ENCODE results near the gene DNAJC10.
A peak's percentile ranks its signal among the peaks of the same experiment; 100 is the strongest.
"Not testable (repeated sequence)": the region's sequence is repeated elsewhere in the genome, so short reads cannot be mapped to it uniquely, and the experiment has no call there.

Gene DNAJC10

GRCh38 chr2:182685559-182685958 is 30.5 kb upstream of the DNAJC10 start:
- Histone ChIP-seq H3K27ac (peak overlapping the region in 6 of 11 experiments; percentile 0 to 60 (median 20); a peak in 7 of 22 replicates), H3K4me2 (peak overlapping the region in 5 of 11 experiments; percentile 2 to 37 (median 31); a peak in 6 of 22 replicates), H3K4me1 (peaks cover 27 to 50% (median 42%) of the 10 kb centered on the region in 10 experiments), H3K27me3 (no peaks in the 10 kb centered on the region), H3K9me3 (replicated peaks in 1 of 11) (peaks cover 0 to 34% (median 18%) of the 10 kb centered on the region in 11 experiments; a peak in 17 of 22 replicates), H3K9ac (no peak overlapping the region), H4K20me1 (no peaks in the 10 kb centered on the region), H3K36me3 (no peaks in the 10 kb centered on the region; a peak in 2 of 22 replicates), H3K4me3 (no peak overlapping the region)
- TF ChIP-seq Cebpa-rat (IDR thresholded peaks at IDR 0.05) = no peak

GRCh38 chr2:182686763-182687162 is 29.3 kb upstream of the DNAJC10 start:
- H3K4me1 ChIP-seq = peaks cover 15 to 38% (median 30%) of the 10 kb centered on the region in 10 experiments
- not testable (repeated sequence) for H3K9ac ChIP-seq, H3K4me3 ChIP-seq, H3K4me2 ChIP-seq, H3K36me3 ChIP-seq, H4K20me1 ChIP-seq, H3K27ac ChIP-seq, H3K27me3 ChIP-seq
- peaks cover 0 to 25% (median 13%) of the 10 kb centered on the region in 11 experiments; a peak in 18 of 22 replicates for H3K9me3 ChIP-seq (replicated peaks in 1 of 11)

GRCh38 chr2:182694189-182694588 is 21.9 kb upstream of the DNAJC10 start:
- no peaks in the 10 kb centered on the region for H4K20me1 ChIP-seq
- H3K4me2 ChIP-seq = no peak overlapping the region
- H3K9me3 ChIP-seq (replicated peaks in 1 of 11) = peaks cover 0 to 13% (median 0%) of the 10 kb centered on the region in 11 experiments; a peak in 4 of 22 replicates
- no peak overlapping the region for H3K27ac ChIP-seq
- no peaks in the 10 kb centered on the region for H3K27me3 ChIP-seq
- no peaks in the 10 kb centered on the region for H3K4me1 ChIP-seq
- TF ChIP-seq Cebpa-rat (IDR thresholded peaks at IDR 0.05) = no peak
- no peak overlapping the region for H3K4me3 ChIP-seq
- H3K9ac ChIP-seq = no peak overlapping the region
- no peaks in the 10 kb centered on the region for H3K36me3 ChIP-seq

- H4K20me1 ChIP-seq = no peaks in the 10 kb centered on the region
- H3K36me3 ChIP-seq = no peaks in the 10 kb centered on the region
- TF ChIP-seq Cebpa-rat (IDR thresholded peaks at IDR 0.05) = no peak
- H3K9me3 ChIP-seq (replicated peaks in 1 of 11) = peaks cover 0 to 13% (median 0%) of the 10 kb centered on the region in 11 experiments; a peak in 4 of 22 replicates
- H3K9ac ChIP-seq = no peak overlapping the region
- H3K4me1 ChIP-seq = no peaks in the 10 kb centered on the region
- H3K4me2 ChIP-seq = no peak overlapping the region
- H3K4me3 ChIP-seq = no peak overlapping the region
- no peak overlapping the region for H3K27ac ChIP-seq
- no peaks in the 10 kb centered on the region for H3K27me3 ChIP-seq
Measured at GRCh38 chr2:182695776-182696175, 20.3 kb upstream of the DNAJC10 start.

- Histone ChIP-seq H4K20me1 (no peaks in the 10 kb centered on the region), H3K9ac (no peak overlapping the region), H3K4me2 (no peak overlapping the region), H3K4me3 (no peak overlapping the region), H3K9me3 (replicated peaks in 1 of 11) (0 out of 22 replicates have a peak, but pooled peaks cover 0 to 5% (median 0%) of the 10 kb centered on the region in 11 experiments), H3K36me3 (no peaks in the 10 kb centered on the region), H3K27ac (no peak overlapping the region), H3K27me3 (no peaks in the 10 kb centered on the region), H3K4me1 (no peaks in the 10 kb centered on the region)
- no peak for TF ChIP-seq Cebpa-rat (IDR thresholded peaks at IDR 0.05)
Measured at GRCh38 chr2:182698671-182699070, 17.4 kb upstream of the DNAJC10 start.

GRCh38 chr2:182705761-182706160 is 10.3 kb upstream of the DNAJC10 start:
- no peaks in the 10 kb centered on the region; a peak in 2 of 20 replicates for H3K4me1 ChIP-seq
- no peak for TF ChIP-seq Cebpa-rat (IDR thresholded peaks at IDR 0.05)
- no peaks in the 10 kb centered on the region for H3K27me3 ChIP-seq
- no peak overlapping the region for H3K4me3 ChIP-seq
- no peaks in the 10 kb centered on the region for H4K20me1 ChIP-seq
- H3K36me3 ChIP-seq = no peaks in the 10 kb centered on the region; a peak in 1 of 22 replicates
- H3K9me3 ChIP-seq (replicated peaks in 1 of 11) = peaks cover 0 to 27% (median 9%) of the 10 kb centered on the region in 11 experiments; a peak in 13 of 22 replicates
- no peak overlapping the region for H3K4me2 ChIP-seq
- no peak overlapping the region for H3K27ac ChIP-seq
- no peak overlapping the region for H3K9ac ChIP-seq

- Histone ChIP-seq H3K4me1 (peaks cover 0 to 10% (median under 1%) of the 10 kb centered on the region in 10 experiments; a peak in 7 of 20 replicates), H4K20me1 (no peaks in the 10 kb centered on the region), H3K4me3 (no peak overlapping the region), H3K4me2 (no peak overlapping the region), H3K27ac (no peak overlapping the region), H3K36me3 (no peaks in the 10 kb centered on the region; a peak in 1 of 22 replicates), H3K9ac (no peak overlapping the region), H3K27me3 (no peaks in the 10 kb centered on the region), H3K9me3 (replicated peaks in 1 of 11) (peaks cover 0 to 30% (median 9%) of the 10 kb centered on the region in 11 experiments; a peak in 13 of 22 replicates)
- TF ChIP-seq Cebpa-rat (IDR thresholded peaks at IDR 0.05) = no peak
Measured at GRCh38 chr2:182706751-182707150, 9.3 kb upstream of the DNAJC10 start.

- peak overlapping the region in 6 of 10 experiments; percentile 1 to 99 (median 34); a peak in 7 of 20 replicates for H3K4me3 ChIP-seq
- peak overlapping the region; percentile 85 to 99 (median 93) for H3K4me2 ChIP-seq
- H3K4me1 ChIP-seq = peaks cover 37 to 58% (median 47%) of the 10 kb centered on the region in 10 experiments
- peaks cover 0 to 18% (median under 1%) of the 10 kb centered on the region in 11 experiments; a peak in 12 of 22 replicates for H3K9me3 ChIP-seq (replicated peaks in 1 of 11)
- H3K9ac ChIP-seq = peak overlapping the region in 9 of 11 experiments; percentile 8 to 96 (median 91); a peak in 17 of 22 replicates
- H3K27ac ChIP-seq = peak overlapping the region; percentile 22 to 98 (median 94); a peak in 21 of 22 replicates
- no peaks in the 10 kb centered on the region for H3K27me3 ChIP-seq
- TF ChIP-seq Cebpa-rat (IDR thresholded peaks at IDR 0.05) = no peak
- peaks cover 0 to 11% (median 0%) of the 10 kb centered on the region in 11 experiments; a peak in 6 of 22 replicates for H3K36me3 ChIP-seq
- no peaks in the 10 kb centered on the region for H4K20me1 ChIP-seq
Measured at GRCh38 chr2:182713601-182714000, 2.5 kb upstream of the DNAJC10 start.

GRCh38 chr2:182715121-182715891 is 751 bp upstream of the DNAJC10 start:
- TF ChIP-seq Cebpa-rat (IDR thresholded peaks at IDR 0.05) = no peak
- peak overlapping the region; percentile 85 to 98 (median 94) for H3K27ac ChIP-seq
- H3K4me3 ChIP-seq = peak overlapping the region; percentile 79 to 99 (median 93)
- H4K20me1 ChIP-seq = no peaks in the 10 kb centered on the region
- H3K9ac ChIP-seq = peak overlapping the region; percentile 79 to 96 (median 91)
- H3K9me3 ChIP-seq (replicated peaks in 1 of 11) = peaks cover 0 to 12% (median 0%) of the 10 kb centered on the region in 11 experiments; a peak in 1 of 22 replicates
- peaks cover 41 to 72% (median 57%) of the 10 kb centered on the region in 10 experiments for H3K4me1 ChIP-seq
- H3K36me3 ChIP-seq = peaks cover 4 to 28% (median 13%) of the 10 kb centered on the region in 11 experiments; a peak in 19 of 22 replicates
- peak overlapping the region; percentile 85 to 99 (median 93) for H3K4me2 ChIP-seq
- no peaks in the 10 kb centered on the region for H3K27me3 ChIP-seq
